ENCODE measurements around the gene EEF1G. TPM values are rescaled to one million over a fixed set of nuclear protein-coding genes. Genes with fewer than 3 reads are reported as not detected.
"Not testable (repeated sequence)": the region's sequence is repeated elsewhere in the genome, so short reads cannot be mapped to it uniquely, and the experiment has no call there.

The EEF1G gene
- total RNA-seq, 1 donor from 2014 or later, result 2,583 TPM

GRCh38 chr11:62567018-62567633 is 6.6 kb downstream of the EEF1G start:
- no peak for DNase-seq (ENCODE audit: low read depth)
- H3K4me3 ChIP-seq (ENCODE audit: low read depth, low read length), result no peak overlapping the region
- no peaks in the 10 kb centered on the region for H3K27me3 ChIP-seq (ENCODE audit: control insufficient read depth, insufficient read depth, low read length)
- H3K36me3 ChIP-seq (ENCODE audit: control insufficient read depth, insufficient read depth, low read length), result peaks cover 5% of the 10 kb centered on the region
- no peak for TF ChIP-seq CTCF (IDR thresholded peaks at IDR 0.05; ENCODE audit: insufficient read depth, low read length, poor library complexity, severe bottlenecking)

- Histone ChIP-seq H3K36me3 (ENCODE audit: control insufficient read depth, insufficient read depth, low read length) (peaks cover 4% of the 10 kb centered on the region), H3K27me3 (ENCODE audit: control insufficient read depth, insufficient read depth, low read length) (no peaks in the 10 kb centered on the region)
Measured at GRCh38 chr11:62566247-62566646, 7.4 kb downstream of the EEF1G start.

GRCh38 chr11:62565100-62565802 is 8.4 kb downstream of the EEF1G start:
- H3K36me3 ChIP-seq (ENCODE audit: control insufficient read depth, insufficient read depth, low read length), result peaks cover under 1% of the 10 kb centered on the region
- no peak for DNase-seq (ENCODE audit: low read depth)
- no peaks in the 10 kb centered on the region for H3K27me3 ChIP-seq (ENCODE audit: control insufficient read depth, insufficient read depth, low read length)
- H3K4me3 ChIP-seq (ENCODE audit: low read depth, low read length), result no peak overlapping the region
- no peak for TF ChIP-seq CTCF (IDR thresholded peaks at IDR 0.05; ENCODE audit: insufficient read depth, low read length, poor library complexity, severe bottlenecking)

More at GRCh38 chr11:62566247-62566646, 7.4 kb downstream of the EEF1G start:
- TF ChIP-seq CTCF (IDR thresholded peaks at IDR 0.05; ENCODE audit: insufficient read depth, low read length, poor library complexity, severe bottlenecking), result no peak
- DNase-seq (ENCODE audit: low read depth), result no peak
- no peak overlapping the region for H3K4me3 ChIP-seq (ENCODE audit: low read depth, low read length)

GRCh38 chr11:62561677-62562230 is 11.9 kb downstream of the EEF1G start:
- not testable (repeated sequence) for H3K36me3 ChIP-seq (ENCODE audit: control insufficient read depth, insufficient read depth, low read length); H3K27me3 ChIP-seq (ENCODE audit: control insufficient read depth, insufficient read depth, low read length); H3K4me3 ChIP-seq (ENCODE audit: low read depth, low read length); DNase-seq (ENCODE audit: low read depth)

GRCh38 chr11:62560566-62561103 is 13.1 kb downstream of the EEF1G start:
- Histone ChIP-seq H3K36me3 (ENCODE audit: control insufficient read depth, insufficient read depth, low read length) (peaks cover 1% of the 10 kb centered on the region), H3K27me3 (ENCODE audit: control insufficient read depth, insufficient read depth, low read length) (no peaks in the 10 kb centered on the region), H3K4me3 (ENCODE audit: low read depth, low read length) (no peak overlapping the region)
- peak; percentile 88 for TF ChIP-seq CTCF (IDR thresholded peaks at IDR 0.05; ENCODE audit: insufficient read depth, low read length, poor library complexity, severe bottlenecking)
- DNase-seq (ENCODE audit: low read depth), result peak; percentile 89

GRCh38 chr11:62559626-62560025 is 14.1 kb downstream of the EEF1G start:
- not testable (repeated sequence) for H3K4me3 ChIP-seq (ENCODE audit: low read depth, low read length); H3K36me3 ChIP-seq (ENCODE audit: control insufficient read depth, insufficient read depth, low read length); H3K27me3 ChIP-seq (ENCODE audit: control insufficient read depth, insufficient read depth, low read length); DNase-seq (ENCODE audit: low read depth)
